ENCODE results near the gene METAP2. TPM values are rescaled to one million over a fixed set of nuclear protein-coding genes. Genes with fewer than 3 reads are reported as not detected.

Gene METAP2
- total and polyA plus RNA-seq, 2 of the 8 experiments (the other 6 are each of a cell fraction or from before 2014, with no cell fraction given): 41.3 to 114 TPM

DNA sequence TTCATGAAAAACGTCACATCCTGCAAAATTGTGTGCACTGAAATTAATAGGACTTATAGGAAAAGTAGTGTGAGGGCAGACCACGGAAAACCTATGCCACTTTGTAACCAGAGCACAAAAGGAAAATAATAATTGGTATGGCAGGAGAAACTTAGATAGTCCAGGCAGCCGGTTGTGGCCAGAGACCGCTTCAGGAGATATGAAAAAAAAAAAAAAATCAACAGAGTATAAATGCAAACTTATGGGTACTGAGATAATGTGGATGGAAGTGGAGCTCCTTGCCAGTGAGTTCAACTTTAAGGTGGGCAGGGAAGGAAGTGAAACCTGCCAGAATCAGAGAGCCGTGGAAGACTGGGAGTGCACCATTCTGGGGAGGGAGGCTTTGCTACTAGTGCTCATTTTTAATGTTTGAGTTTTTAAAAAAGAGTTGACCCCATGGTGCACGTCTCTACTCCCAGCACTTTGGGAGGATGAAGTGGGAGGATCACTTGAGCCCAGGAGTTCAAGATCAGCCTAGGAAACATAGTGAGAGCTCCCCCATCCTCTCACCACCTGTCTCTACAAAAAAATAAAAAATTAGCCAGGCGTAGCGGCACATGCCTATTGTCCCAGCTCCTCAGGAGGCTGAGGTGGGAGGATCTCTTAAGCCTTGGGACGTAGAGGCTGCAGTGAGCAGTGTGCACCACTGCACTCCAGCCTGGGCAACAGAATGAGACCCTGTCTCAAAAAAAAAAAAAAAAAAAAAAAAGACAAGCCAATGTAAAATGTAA, 34.3 kb upstream of the METAP2 start (continued):
- TF ChIP-seq CEBPB (IDR thresholded peaks at IDR 0.05; ENCODE audit: low read depth, low read length): no peak
- TF ChIP-seq EGR1 (IDR thresholded peaks at IDR 0.05; ENCODE audit: borderline replicate concordance, low read depth, low read length): no peak

All from H1 (cell line).